DMS114 treated with DMSO at 0.1 percent for 48 hours (cell line): ENCODE measurements around the gene JAZF1.
"Not testable (repeated sequence)": the region's sequence is repeated elsewhere in the genome, so short reads cannot be mapped to it uniquely, and the experiment has no call there.

Source experiments
- DNase-seq: peaks from one replicate; lab custom pipeline; 2025; ENCODE audit not compliant: unreplicated experiment; lab: John Stamatoyannopoulos, UW

The JAZF1 gene

GRCh38 chr7:27889800-27890199, 290.8 kb downstream of the JAZF1 start:
- DNase-seq, result no peak

- no peak for DNase-seq
These were observed 291.9 kb downstream of the JAZF1 start for GRCh38 chr7:27888736-27889135.

GRCh38 chr7:27886710-27887109, 293.9 kb downstream of the JAZF1 start:
- not testable (repeated sequence) for DNase-seq

- DNase-seq, result no peak
These were observed 294.9 kb downstream of the JAZF1 start for GRCh38 chr7:27885652-27886051.

- no peak for DNase-seq
These were observed 296.9 kb downstream of the JAZF1 start for GRCh38 chr7:27883696-27884095.

GRCh38 chr7:27876756-27877155, 303.8 kb downstream of the JAZF1 start:
- DNase-seq, result no peak

GRCh38 chr7:27875832-27876231, 304.8 kb downstream of the JAZF1 start:
- DNase-seq, result no peak

- no peak for DNase-seq
These were observed 305.5 kb downstream of the JAZF1 start for GRCh38 chr7:27875061-27875460.

- DNase-seq, result no peak
These were observed 306.3 kb downstream of the JAZF1 start for GRCh38 chr7:27873981-27874957.

GRCh38 chr7:27872356-27873275, 308.0 kb downstream of the JAZF1 start:
- no peak for DNase-seq

GRCh38 chr7:27871866-27872265, 308.7 kb downstream of the JAZF1 start:
- no peak for DNase-seq

GRCh38 chr7:27871086-27871485, 309.5 kb downstream of the JAZF1 start:
- no peak for DNase-seq

- no peak for DNase-seq
These were observed 310.0 kb downstream of the JAZF1 start for GRCh38 chr7:27870595-27870994.

- DNase-seq, result no peak
These were observed 311.5 kb downstream of the JAZF1 start for GRCh38 chr7:27869056-27869455.

- no peak for DNase-seq
These were observed 312.5 kb downstream of the JAZF1 start for GRCh38 chr7:27868131-27868550.

GRCh38 chr7:27866828-27867672, 313.5 kb downstream of the JAZF1 start:
- DNase-seq, result no peak

- DNase-seq, result no peak
These were observed 314.3 kb downstream of the JAZF1 start for GRCh38 chr7:27866256-27866655.

- no peak for DNase-seq
These were observed 316.7 kb downstream of the JAZF1 start for GRCh38 chr7:27863880-27864279.

GRCh38 chr7:27861747-27862146, 318.8 kb downstream of the JAZF1 start:
- no peak for DNase-seq

GRCh38 chr7:27860800-27861199, 319.8 kb downstream of the JAZF1 start:
- DNase-seq, result no peak
